Activated CD4-positive, alpha-beta T cell treated with anti-CD3 and anti-CD28 coated beads, Interleukin-10, Interleukin-2, amounts not matched to agents 100 ng/mL and 50 ng/mL, durations not matched to agents 16 hours and 8 hours (primary cell): ENCODE measurements around the gene CFAP119.

Experiments used
- DNase-seq: peaks from one replicate; pipeline ENCODE4 v3.0.0-alpha.2; 2020

The CFAP119 gene

DNA sequence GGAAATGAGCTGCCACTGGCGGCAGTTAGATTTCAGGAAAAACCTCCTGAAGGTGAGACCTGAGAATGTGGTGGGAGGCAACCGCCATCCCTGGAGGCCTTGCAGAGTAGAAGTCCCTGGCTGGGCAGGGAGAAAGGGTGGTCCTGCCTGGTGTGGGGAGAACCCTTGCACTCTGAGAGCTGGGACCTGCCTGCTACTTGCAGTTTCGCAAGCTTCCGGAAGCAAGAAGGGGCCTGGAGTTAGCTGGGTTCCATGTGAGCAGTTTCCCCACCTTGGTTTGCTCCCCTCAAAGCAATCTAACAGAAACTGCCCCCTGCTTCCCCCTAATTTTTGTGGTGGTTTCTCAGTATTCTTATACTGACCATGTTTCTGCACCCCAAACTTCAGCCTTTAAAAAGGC is 18.7 kb upstream of the CFAP119 start:
- DNase-seq, result no peak

DNA sequence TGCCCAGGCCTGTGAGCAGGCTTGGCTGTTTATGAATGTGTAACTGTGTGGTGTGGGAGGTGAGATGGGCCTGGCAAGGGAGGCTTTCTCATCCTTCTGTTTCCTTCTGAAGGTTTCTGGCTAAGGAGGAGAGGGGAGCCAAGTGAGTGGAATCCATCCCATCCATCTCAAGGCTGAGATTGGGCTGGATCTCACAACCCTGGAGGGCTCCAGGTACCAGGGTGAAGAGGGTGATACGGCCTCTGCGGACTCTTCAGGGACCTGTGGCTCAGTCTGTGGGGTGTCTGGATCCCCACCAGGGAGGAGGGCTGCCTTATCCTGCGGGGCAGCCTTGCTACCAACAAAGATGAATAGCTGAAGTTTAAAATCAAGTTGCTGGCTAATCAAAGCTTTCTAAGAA is 18.2 kb upstream of the CFAP119 start:
- DNase-seq, result no peak

DNA sequence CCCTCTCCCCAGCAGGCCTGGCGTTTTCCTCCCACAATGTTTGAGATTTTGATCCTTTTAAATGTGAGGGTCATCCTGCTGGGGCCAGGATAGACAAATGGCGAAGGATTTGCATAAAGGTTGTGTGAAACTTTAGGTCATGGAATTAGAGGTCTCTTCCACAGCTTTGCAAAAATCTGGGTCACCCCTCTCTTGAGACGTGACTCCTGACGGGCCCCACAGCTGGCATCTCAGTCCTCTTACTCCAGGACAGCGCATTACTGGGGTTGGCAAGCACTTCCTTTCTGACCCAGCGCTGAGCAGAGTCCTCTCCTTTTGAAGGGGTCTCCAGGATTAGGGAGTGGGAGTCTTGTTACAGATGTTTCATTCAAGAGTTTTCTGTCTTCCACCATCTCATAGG is 17.7 kb upstream of the CFAP119 start:
- no peak for DNase-seq

DNA sequence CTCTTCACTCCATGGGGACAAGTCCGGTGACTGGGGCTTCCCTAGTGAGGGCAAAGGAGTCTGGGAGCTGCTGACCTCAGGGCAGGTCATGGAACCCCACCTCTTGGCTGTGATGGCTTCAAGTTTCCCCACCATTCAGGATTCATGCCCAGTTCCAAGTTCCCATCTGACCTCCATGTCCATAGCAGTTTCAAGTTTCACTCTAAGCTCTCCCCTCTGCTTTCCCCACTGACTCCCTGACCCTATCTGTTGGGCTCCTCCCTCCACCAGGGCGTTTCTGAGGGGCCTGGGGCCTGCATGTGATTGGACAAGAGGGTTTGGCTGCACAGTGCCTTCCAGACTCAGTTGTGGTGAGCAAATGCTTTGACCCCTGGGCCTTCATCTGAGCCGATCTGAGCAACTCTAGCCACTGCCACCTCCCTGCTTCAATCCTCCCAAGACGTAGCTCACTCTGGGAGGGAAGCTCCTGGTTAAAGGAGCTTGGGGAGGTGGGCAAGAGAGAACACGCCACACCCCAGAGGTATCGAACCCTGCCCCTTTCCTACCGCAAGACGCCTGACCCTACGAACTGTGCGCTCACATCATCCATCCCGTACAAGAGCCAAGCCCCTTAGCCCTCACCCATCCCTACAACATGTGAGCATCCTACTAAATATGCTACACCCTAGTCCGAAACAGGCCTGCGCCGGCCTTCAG is 16.8 kb upstream of the CFAP119 start:
- no peak for DNase-seq

DNA sequence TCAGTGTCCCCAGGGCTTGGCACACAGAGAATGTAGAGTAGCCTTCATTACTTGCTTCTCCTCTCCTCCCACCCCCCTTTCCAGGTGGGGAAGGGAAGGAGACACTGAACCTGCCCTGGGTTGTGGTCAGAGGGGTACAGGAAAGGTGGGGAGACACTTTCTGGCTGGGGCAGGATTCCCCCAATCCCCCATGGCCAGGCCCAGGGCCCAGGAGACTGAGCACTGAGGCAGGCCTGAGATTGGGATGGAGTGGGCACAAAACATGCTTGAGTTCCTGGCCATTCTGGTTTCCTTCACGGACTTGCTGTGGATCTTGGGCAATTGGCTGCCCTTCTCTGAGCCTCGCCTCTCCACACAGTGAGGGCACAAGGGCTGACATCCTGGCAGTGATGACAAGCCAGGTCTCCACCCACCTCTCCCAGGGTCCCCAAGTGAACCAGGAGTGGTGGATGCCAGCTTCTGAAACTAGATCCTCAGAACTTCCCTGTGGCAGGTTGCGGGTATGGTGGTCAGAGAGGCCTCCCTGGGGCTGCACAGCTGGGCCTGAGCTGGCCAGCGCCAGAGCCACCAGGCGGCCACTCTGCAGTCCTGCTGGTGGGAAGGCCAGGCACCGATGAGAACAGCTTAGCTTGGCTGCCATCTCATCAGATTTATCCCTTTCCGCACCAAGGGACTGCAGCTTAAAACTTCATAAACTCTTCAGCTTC is 15.9 kb upstream of the CFAP119 start:
- DNase-seq, result no peak

DNA sequence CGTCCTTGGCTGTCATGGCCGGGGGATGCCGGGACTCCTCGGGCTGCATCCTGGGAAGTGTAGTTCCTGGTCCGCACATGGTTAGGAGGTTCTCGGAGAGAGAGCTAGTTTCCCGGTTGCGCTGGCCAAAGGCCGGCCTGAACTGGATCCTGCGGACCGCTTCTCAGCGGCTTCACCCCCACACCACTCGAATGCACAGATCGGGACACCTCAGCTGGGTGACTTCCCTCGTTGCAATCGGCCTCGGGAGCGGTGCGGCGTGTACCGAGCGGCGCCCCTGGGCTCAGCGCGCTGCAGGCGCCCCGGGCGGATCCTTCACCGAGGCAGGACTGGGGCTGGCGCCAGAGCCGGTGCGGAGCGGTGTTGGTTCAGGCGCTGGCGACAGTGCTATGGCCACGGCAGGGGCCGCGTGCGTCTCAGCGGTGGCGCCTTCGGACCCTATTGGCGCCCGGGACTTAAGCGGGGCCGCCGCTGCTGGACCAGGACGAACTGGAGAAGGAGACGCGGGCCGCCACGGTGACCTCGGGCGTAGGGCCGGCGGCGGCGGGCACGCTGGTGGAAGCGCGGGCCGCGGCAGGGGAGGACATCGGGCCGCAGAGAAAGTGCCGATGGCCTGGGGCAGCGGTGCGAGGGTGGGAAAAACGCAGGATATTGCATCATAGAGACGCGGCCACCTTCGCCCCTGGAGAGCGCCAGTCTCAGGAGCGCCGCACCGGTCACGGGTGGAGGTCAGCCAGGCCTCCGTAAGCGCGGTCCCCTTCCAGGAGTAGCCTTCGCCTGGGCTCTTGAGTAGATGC is 13.7 kb upstream of the CFAP119 start:
- peak; percentile 85 for DNase-seq

DNA sequence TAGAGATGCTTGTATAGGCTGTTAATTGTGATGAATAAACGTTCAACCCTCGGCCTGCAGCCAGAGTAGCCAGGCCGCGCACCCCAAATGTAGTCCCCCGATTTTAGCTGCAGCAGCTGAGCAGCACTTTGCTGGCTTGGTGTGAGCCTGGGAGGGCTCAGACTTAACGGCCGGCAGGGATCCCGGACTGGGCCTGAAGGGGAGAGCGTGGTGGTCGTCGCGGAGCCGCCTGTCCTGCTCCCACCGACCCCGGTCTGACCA is 13.2 kb upstream of the CFAP119 start:
- DNase-seq, result no peak

DNA sequence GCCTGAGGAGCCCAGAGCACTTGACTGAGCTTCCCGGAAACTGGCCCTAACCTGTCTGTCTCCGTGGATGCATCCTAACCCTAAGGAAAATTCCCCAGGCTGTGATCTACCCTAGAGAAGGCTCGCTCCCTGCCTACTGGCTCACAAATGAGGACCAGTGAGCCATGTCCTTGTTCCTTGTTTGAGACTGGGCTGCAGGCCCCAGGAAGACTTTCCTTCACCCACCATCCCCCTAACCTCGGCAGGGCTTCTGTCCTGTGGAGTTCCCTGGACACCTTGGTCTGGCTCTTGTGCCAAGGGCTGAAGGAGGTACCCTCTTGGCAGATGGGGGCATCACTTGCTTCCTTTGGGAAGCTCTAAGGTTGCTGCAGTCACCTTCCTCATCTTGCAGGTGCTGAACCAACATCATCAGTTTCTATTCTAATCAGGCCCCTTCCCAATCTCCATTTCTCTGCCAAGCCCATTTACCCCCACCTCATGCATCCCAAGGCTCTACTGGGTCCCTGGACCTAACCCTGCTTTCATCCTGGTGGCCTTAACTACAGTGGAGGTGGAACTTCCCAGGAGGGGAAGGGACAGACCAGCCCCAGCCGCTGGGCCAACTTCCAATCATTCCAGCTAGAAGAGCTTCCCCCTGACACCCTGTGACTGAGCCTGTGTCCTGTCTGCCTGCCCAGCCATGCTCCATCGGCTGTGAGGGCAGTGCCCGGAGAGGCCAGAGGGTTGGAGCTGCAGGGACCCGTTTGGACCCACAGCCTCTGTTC is 12.7 kb upstream of the CFAP119 start:
- no peak for DNase-seq

DNA sequence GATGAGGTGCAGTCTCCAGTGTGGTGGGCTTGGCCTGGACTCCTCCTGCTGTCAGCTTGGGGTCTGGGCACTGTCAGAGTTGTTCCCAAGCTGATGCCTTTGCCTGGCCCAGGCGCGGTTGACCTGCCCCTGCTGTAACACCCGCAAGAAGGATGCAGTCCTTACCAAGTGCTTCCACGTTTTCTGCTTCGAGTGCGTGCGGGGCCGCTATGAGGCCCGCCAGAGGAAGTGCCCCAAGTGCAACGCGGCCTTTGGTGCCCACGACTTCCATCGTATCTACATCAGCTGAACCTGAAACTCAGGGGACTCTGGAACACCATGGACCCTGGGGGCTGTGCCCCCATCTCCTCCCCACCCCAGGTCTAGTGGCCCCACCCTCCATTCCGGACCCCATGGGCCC is 12.0 kb upstream of the CFAP119 start:
- no peak for DNase-seq

DNA sequence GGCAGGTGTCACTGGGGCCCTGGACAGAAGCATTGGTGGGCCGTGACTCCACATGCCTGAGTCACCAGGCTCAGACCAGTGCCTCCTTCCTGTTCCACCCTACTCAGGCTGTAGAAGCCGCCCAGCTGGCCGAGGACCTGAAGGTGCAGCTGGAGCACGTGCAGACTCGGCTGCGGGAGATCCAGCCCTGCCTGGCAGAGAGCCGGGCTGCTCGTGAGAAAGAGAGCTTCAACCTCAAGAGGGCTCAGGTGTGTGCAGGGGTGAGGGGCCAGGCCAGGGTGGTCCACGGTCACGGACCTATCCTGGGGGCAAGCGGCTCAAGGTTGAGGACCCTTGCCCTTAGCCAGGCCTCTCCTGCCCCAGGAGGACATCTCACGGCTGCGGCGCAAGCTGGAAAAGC is 9.9 kb upstream of the CFAP119 start:
- no peak for DNase-seq

DNA sequence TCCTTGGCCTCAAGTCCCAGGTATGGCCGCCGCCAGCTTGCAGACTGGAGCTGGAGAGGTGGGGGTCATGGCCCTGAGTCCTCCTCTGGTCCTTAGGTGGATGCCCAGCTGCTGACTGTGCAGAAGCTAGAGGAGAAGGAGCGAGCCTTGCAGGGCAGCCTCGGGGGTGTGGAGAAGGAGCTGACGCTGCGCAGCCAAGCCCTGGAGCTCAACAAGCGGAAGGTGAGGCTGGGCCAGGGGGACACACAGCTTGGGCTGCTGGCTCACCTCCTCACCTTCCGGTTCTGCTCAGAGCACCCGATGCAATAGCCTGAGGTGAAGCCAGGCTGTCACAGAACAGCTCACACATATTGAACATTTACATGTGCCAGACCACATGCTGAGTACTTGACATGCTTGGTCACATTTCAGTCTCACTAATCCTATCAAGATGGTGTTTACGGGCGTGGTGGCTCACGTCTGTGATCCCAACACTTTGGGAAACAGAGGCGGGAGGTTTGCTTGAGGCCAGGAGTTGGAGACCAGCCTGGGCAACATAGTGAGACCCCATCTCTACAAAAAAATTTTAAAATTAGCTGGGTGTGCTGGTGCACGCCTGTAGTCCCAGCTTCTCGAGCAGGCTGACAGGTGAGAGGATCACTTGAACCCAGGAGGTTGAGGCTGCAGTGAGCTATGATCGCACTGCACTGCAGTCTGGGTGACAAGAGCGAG is 7.7 kb upstream of the CFAP119 start:
- DNase-seq, result no peak

DNA sequence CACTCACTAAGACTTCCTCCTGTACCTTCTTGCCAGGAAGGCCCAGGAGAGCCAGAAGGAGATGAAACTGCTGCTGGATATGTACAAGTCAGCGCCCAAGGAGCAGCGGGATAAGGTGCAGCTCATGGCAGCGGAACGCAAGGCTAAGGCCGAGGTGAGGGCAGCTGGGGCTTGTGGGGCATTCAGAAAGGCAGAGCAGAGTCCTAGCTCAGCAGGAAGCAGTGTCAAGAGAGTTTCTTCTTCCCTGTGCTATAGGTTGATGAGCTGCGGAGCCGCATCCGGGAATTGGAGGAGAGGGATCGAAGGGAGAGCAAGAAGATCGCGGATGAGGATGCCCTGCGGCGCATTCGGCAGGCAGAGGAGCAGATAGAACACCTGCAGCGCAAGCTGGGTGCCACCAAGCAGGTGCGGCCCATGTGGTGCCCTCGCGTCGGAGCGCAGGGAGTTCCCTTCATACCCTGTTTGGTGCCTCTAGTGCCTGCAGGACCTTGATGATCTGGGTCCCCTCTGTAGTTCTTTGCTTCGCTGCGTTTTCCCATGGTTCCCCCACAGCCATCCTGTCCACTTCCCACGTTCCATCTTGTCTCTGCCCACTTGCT is 6.8 kb upstream of the CFAP119 start:
- no peak for DNase-seq

DNA sequence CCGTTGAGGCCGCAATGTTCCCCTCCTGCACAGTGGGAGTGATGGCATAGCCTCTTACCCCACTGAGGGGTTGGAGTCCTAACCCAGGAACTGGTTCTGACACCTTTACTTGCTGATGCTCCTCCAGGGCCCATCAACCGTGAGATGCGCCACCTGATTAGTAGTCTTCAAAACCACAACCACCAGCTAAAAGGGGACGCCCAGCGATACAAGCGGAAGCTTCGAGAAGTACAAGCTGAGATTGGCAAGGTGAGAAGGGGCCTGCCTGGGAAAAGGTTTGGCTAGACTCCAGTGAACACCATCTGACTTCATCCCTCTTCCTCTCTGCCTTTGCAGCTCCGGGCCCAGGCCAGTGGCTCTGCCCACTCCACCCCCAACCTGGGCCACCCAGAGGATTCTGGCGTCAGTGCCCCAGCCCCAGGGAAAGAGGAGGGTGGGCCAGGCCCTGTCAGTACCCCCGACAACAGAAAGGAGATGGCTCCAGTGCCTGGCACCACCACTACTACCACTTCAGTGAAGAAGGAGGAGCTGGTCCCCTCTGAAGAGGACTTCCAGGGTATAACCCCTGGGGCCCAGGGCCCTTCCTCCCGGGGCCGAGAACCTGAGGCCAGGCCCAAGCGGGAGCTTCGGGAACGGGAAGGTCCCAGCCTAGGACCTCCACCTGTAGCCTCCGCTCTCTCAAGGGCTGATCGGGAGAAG is 6.1 kb upstream of the CFAP119 start:
- DNase-seq, result no peak

DNA sequence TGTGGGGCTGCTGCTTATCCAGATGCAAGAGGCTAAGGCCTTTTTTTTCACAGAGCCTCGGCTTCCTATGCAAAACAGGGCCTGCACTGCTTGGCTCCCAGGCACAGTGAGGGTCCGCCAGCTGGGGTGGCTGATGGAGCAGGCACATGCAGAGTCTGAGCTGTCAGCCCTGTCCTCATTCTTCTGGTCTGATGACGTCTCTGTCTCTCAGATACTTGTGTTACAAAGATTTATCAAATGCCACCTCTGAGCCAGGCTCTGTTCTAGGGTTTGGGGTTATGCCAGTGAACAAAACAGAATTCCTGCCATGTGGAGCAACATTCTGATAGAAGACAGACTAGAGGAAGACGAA is 5.0 kb upstream of the CFAP119 start:
- no peak for DNase-seq

DNA sequence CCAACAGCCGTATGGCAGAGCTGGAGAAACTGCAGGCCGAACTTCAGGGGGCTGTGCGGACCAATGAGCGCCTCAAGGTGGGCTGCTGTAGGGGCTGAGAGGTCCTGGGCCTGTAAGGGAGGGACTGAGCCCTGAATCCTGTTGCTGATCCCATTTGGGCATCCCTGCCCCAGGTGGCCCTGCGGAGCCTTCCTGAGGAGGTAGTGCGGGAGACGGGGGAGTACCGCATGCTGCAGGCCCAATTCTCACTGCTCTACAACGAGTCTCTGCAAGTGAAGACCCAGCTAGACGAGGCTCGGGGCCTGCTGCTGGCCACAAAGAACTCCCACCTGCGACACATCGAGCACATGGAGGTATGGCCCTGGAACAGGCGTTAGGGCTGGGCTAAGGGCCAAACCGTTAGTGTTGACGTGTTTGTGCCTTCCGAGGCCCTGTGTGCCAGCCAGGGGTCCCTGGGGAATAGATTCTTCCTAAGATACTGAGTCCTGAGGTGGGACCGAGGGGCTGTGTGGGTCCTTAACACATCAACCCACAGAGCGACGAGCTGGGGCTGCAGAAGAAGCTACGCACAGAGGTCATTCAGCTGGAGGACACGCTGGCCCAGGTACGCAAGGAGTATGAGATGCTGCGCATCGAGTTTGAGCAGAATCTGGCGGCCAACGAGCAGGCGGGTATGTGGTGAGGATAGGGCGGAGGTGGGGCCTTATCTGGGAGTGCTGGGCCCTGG is 4.5 kb upstream of the CFAP119 start:
- DNase-seq, result no peak

DNA sequence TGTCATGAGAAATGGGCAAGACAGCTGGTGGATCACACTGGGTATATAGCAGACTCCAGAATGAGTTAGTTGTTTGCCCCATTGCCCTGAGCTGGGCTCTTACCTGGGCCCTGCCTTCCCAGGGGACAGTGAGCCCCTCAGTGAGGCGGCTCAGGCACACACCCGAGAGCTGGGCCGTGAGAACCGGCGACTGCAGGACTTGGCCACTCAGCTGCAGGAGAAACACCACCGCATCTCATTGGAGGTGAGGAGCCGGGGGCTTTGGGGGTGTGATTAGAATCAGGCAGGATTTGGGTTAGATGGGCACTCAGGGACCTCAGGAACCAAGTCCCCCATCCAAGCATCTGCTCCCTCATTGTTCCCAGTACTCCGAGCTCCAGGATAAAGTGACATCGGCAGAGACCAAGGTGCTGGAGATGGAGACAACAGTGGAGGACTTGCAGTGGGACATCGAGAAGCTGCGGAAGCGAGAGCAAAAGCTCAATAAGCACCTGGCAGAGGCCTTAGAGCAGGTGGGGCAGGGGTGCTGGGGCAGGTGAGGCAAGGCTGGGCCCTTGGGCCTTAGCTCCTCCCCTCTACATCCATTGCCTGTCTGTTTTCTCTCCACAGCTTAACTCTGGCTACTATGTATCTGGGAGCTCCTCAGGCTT is 3.1 kb upstream of the CFAP119 start:
- no peak for DNase-seq

DNA sequence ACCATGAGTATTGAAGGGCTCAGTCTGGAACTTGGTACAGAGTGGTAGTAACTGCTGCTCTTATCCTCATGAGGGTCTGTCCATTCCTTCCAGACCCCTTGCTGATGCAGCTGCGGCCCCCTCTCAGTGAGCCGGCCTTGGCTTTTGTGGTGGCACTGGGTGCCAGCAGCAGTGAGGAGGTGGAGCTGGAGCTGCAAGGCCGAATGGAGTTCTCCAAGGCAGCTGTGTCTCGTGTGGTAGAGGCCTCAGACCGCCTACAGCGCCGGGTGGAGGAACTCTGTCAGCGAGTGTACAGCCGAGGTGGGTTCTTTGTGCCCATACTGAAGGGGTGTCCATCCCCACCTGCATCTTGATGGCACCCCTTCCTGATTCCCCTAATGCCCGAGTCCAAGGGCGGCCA is 2.2 kb upstream of the CFAP119 start:
- DNase-seq, result no peak

DNA sequence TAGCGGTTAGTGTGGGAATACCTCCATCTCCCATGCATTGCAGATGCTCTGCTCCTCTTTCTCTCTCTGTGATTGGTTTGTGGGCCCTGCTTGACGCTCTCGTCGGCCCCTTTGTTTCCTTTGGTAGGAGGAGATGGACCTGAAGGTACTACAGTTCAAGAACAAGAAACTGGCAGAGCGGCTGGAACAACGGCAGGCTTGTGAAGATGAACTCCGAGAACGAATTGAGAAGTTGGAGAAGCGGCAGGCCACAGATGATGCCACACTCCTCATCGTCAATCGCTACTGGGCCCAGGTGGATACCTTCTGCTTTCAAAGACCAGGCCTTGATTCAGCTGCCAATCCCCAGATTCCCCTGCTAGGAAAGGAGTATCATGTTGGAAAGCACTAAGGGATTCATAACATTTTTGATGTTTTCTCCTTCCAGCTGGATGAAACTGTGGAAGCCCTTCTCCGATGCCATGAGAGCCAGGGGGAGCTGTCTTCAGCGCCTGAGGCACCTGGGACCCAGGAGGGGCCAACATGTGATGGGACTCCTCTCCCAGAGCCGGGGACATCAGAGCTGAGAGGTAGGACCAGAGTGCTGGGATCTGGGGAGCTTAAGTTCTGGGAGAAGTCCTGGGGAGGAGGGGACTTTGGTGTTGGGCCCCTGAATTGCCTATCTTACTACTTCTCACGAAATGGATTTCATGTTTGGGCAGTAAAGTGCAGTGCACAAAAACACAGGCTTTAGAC is 1.3 kb upstream of the CFAP119 start:
- no peak for DNase-seq

DNA sequence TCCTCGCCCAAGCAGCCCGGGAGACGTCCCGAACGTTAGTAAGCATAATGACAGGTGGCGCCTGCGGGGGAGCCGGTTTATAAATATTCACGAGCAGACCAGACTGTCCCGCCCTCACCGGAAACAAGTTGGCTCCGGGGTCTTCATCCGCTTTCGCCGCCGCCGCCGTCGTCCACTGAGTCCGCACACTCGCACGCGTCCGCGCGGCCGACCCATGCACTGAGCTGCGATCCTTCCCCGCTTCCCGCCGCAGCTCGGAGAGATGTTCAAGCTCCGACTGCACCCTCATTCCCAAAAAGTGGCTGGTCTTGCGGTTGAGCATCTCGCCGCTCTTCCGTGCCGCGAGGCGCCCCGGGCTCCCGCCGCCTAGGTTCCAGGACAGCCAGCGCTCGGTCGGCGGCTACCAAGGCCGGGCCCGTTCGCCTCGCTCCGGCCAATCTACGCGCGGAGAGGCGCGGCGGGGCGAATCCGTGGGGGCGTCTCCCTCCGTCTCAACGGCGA is 385 bp downstream of the CFAP119 start:
- DNase-seq, result peak; percentile 40
